ENCODE data around the gene EML4. TPM values are rescaled to one million over a fixed set of nuclear protein-coding genes. Genes with fewer than 3 reads are reported as not detected.
"Not testable (repeated sequence)": the region's sequence is repeated elsewhere in the genome, so short reads cannot be mapped to it uniquely, and the experiment has no call there.

EML4 gene
- total RNA-seq, 1 donor = 88.1 TPM

- TF ChIP-seq CTCF (IDR thresholded peaks at IDR 0.05; ENCODE audit: insufficient read depth, low read depth, low read length) = no peak
- peak overlapping the region; percentile 26 for H3K4me3 ChIP-seq (ENCODE audit: low read depth, low read length)
- peak; percentile 98 for DNase-seq (ENCODE audit: low read depth)
Observed at GRCh38 chr2:42132966-42133641, 36.0 kb upstream of the EML4 start.

- no peak for TF ChIP-seq CTCF (IDR thresholded peaks at IDR 0.05; ENCODE audit: insufficient read depth, low read depth, low read length)
- peak; percentile 38 for DNase-seq (ENCODE audit: low read depth)
- no peak overlapping the region for H3K4me3 ChIP-seq (ENCODE audit: low read depth, low read length)
Observed at GRCh38 chr2:42133771-42134195, 35.4 kb upstream of the EML4 start.

GRCh38 chr2:42134401-42134932 lies 34.7 kb upstream of the EML4 start:
- DNase-seq (ENCODE audit: low read depth); H3K4me3 ChIP-seq (ENCODE audit: low read depth, low read length): not testable (repeated sequence)

- TF ChIP-seq CTCF (IDR thresholded peaks at IDR 0.05; ENCODE audit: insufficient read depth, low read depth, low read length) = no peak
- no peak for DNase-seq (ENCODE audit: low read depth)
- no peak overlapping the region for H3K4me3 ChIP-seq (ENCODE audit: low read depth, low read length)
Observed at GRCh38 chr2:42135381-42136312, 33.5 kb upstream of the EML4 start.

GRCh38 chr2:42136782-42137124 lies 32.4 kb upstream of the EML4 start:
- DNase-seq (ENCODE audit: low read depth) = peak; percentile 42
- no peak overlapping the region for H3K4me3 ChIP-seq (ENCODE audit: low read depth, low read length)
- no peak for TF ChIP-seq CTCF (IDR thresholded peaks at IDR 0.05; ENCODE audit: insufficient read depth, low read depth, low read length)

GRCh38 chr2:42137125-42137841 lies 31.9 kb upstream of the EML4 start:
- no peak for DNase-seq (ENCODE audit: low read depth)
- TF ChIP-seq CTCF (IDR thresholded peaks at IDR 0.05; ENCODE audit: insufficient read depth, low read depth, low read length) = no peak
- H3K4me3 ChIP-seq (ENCODE audit: low read depth, low read length) = no peak overlapping the region
